Activated CD4-positive, alpha-beta T cell treated with anti-CD3 and anti-CD28 coated beads for 4 hours (primary cell): ENCODE data around the gene KDSR.

Experiments used
- DNase-seq, 2 donors: peaks; one replicate each; pipeline ENCODE4 v3.0.0-alpha.2; 2020

Gene KDSR, protein sequence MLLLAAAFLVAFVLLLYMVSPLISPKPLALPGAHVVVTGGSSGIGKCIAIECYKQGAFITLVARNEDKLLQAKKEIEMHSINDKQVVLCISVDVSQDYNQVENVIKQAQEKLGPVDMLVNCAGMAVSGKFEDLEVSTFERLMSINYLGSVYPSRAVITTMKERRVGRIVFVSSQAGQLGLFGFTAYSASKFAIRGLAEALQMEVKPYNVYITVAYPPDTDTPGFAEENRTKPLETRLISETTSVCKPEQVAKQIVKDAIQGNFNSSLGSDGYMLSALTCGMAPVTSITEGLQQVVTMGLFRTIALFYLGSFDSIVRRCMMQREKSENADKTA

DNA sequence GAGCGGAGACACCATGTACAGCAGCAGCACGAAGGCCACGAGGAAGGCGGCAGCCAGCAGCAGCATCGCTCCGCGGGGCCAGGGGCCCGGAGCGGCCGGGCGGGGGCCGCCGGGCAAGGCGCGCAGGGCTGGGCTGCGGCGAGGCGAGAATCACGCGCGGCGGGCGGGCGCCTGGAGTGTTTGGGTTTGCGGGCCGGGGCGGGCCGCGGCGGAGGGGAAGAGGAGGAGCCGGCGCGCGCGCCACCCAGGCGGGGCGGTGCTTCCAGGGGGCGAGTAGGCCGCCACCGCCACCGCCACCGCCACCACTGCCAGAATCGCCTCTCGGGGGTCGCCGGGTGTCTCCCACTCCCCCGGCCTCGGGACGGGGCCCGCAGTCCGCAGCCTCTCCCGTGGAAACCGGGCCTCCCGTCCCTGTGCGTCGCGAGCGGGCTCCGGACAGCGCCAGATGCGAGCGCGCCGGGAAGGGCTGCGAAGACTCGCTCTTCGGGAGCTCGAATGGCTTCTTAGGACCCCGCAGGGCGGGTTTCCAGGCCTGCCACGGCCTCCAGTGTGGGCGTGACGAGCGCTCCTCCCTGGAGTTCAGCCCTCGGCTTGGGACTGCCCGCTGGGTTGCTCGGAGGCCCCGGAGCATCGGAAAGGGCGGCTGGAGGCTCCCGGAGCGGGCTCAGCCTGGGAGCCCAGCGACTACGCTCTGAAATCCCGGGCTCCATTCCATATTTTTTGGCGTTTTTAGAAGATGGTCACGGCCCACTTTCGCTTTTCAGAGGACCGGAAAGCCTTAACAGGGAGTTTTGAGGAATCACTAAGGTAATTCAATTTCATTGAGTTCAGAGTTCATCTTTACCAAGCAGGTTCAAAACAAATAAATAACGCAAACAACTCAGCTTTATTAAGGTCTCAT, at the start of gene KDSR:
Gene KDSR, minus strand, starts transcription at position 154 of the 901 bp plus-strand sequence. Its CDS starts 88 bp downstream, at position 66.
- DNase-seq = peak; percentile 79 to 81

DNA sequence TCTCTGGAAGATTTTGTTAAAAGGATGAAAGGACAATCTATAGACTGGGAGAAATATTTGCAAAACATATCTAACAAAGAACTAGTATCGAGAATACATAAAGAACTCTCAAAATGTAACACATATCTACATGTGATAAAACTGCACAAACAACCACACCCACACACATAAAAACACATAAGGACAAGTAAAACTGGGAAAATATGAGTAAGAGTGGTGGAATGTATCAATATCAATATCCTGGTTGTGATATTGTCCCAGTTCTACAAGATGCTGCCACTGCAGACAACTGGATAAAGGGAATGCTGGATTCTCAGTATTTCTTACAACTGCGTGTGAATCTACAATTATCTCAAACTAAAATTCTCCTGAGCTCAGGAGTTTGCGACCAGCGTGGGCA, 45.9 kb upstream of the KDSR start:
- DNase-seq = no peak

DNA sequence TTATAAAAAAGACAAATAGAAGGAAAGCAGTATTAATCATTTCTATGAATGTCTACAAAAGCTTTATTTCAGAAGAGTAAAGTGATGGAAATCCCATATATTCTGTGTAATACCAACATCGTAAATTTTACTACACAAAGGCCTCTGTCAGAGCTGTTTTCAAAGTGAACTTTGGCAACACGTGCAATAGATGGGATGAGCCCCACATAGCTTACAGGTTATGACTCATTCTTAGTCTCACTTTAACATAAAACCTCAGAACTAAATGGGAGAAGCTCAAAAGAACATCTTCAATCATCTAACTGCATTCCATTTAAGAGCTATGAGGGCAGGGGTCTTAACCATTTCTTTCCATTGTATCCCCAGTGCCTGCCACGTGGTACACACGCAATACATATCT, 43.8 kb upstream of the KDSR start:
- peak in 1 of 2 donors; percentile 6 for DNase-seq

DNA sequence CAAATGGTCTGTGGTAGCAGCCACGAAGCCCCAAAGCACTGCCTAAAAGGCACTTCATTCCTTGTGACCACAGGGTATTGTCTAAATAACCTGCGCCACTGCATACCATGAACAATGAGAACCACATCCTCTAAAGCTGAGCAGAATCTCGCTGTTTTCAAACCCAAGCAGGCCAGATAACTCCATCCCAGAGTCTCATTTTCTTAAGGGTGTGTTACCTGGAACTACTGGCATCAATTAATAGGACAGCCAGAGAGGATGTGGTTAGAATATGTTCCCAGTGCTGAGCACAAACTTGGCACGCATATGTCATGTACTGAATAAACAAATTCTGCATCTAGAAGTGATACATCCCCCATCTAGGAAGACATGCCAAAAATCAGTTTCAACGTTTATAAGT, 42.3 kb upstream of the KDSR start:
- DNase-seq = no peak

DNA sequence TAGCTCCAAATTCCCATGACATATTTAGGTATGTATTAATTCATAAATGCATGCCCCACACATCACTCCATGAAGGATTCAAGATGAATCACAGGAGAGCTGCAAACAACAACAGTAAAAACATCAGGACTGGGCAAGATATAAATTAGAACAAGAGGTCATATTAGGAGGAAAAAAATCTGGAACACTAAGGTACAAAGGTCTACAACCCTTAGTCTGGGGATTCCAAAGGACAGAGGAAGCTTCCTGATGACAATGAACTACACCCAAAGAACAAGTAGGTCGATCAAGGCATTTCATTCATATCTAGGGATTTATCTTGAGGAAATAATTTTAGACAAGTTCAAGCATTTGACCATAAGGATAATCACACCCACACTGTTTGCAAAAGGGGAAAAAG, 40.7 kb upstream of the KDSR start:
- DNase-seq = no peak

DNA sequence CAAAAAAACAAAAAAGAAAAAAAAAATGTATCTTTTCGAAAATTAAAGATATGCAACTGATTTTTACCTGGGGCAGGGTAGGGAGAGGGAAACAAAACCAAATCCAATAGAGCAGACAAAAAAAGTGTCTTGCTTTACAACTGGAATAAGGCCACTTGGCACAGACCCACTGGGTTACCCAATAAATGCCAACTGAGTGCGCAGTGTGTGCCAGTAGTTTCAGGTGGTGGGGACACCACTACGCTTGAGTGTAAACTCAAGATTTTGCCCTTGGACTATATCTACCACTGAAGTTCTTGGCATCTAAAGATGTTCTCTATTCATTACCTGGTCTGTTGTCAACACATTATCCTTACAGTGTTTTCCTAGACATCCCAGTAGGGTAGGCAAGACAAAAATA, 39.0 kb upstream of the KDSR start:
- no peak for DNase-seq

DNA sequence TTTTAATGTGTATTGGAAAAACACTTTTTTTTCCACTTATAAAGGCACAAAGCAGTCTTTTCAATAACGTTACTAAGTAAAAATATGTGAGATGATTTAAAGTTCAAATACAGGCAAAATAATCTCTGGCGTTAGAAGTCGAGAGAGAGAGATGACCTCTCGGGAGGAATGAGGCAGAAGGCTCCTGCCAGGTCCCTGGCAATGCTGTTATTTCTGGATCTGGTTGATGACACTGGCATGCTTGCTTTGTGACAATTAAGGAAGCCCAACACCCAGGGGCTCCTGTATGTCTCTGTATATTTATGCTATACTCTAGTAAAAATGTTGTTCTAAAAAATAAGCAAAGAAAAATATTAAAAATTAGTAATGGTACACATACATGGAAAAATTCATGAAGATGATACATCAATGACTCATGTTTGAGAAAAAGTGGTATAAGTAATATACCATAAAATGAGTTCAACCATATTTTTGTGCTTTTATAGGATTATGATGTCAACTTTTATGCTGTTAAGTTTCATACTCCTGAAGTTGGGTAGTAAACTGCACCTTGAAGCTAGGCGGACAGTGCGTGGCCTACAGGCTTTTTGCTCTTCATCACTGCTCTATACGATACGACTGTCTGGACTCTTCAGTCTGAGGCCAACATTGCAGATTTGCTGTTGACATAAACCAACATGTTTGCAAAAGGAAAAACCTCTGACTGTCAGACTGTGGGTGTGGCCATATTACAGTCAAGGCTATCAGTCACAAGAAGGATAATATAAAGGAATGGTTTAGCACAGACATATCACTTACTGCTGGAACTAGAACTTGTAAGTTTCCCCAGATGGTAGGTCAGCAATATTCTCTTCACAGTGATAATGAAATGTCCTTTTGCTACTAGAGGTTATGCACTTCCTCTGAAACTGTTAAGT, 35.5 kb upstream of the KDSR start:
- DNase-seq = no peak

DNA sequence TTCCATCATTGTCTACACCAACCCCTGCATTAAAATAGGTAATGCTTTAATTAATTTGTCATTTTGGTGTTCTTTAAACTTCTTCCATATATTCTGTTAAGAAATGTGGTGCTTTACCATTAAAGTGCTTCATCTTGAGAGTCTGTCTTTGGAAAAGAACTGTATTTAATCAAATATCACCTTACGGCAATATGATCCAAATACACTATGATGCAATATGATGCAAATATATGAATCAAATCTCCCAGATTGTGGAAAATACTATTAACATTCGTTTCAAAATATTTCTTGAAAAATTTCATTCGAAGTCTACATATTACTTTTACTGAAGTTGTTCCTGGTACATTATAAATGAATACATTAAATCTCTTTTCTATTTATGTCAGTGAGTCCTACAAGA, 32.3 kb upstream of the KDSR start:
- DNase-seq = no peak

DNA sequence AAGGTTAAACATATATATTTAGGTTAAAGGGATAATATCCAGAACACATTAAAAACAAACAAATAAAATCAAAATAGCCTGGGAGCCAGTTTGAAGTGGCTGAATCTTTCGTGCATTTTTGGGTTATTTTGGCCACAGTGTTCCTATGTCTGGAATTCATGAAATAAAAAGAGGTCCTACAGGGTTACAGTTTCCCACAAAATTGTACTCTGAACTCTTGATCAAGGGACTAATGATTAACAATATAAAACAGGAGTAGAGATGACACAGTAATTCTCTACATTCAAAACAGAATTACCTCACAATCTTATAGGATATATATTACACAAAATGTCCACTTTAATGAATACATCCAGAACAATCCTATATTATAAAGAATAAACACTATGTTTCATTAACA, 30.3 kb upstream of the KDSR start:
- DNase-seq = no peak

DNA sequence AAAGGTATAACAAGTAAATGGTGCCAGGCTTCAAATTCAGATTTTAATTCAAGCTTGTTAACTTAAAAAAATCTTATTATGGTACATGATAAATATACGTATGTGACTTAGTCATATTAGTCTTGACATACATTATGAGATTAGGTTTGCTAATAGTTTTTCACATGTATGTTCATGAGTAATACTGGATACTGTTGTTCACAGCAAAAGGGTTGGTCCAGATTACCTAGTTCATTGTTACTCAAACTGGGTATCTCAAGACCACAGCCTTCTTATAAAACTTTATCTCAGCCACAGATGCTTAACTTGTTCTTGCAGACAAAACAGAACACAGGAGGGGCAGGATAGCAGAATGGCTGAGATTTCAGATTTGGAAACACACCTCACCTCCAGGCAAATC, 28.5 kb upstream of the KDSR start:
- no peak for DNase-seq

DNA sequence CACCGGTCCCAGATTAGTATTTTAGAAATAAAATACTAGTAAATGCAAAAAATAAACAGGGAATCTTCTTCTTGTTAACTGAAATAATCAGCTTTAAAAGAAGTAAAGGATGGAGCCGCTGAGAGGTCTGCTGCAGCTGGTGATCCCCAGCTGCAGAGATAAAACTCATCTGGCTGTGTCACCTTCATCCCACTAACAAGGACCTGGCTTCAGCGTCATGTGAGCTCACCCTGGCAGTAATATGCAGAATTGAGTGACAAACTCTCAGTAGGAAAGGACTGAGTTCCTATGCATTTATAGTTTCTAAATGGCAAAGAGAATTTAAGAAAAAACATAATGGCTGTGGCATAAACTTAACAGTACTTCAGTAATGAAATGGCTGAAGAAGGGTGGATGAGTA, 27.9 kb upstream of the KDSR start:
- DNase-seq = no peak

DNA sequence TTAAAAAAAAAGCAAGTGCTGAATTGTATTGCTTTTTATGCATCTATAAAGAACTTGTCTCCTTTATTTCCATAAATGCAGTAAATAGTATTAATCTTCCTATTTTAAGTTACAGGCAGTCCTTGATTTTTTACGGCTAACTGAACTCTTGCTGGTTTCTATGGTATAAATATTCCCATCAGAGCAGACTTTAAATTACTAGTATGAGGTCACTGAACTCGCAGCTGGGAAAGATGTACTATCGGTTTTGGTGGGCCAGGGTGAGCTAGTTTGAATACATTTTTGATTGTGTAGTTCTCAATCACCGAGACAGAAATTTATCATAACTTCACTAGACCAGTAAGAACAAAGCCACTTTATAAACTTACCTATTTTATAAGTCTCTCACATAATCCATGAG, 20.9 kb upstream of the KDSR start:
- no peak for DNase-seq

DNA sequence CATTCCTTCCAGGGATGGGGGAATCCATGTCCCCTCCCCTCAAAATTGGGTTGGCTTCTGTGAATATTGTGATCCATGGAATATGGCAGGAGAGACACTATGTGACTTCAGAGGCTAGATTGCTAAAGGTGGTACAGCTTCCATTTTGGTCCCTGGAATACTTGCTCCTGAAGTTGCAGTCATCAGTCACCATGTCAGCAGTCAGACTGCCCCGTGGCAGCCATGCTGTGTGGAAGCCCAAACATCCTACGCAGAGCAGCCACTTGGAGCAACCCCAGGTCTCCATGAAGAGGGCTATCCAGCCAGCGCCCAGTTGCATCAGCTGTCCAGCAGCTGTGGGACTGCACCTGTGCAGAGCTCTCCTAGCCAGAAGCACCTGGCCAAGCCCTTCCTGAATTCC, 15.8 kb upstream of the KDSR start:
- no peak for DNase-seq

DNA sequence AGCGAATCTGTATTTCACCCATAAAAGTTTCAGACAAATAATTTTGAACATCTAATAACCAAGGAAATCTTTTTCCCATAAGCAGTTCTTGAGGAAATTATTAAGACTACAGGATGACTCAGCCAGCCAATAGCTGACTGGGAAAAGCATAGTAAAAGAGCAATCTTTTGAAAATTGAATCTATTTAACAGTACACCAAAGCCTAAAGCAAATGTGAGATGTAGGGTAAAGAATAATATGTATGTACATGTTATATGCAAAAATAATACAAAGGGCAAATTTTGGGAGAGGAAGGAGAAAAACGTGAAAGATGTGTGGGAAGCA, 12.6 kb upstream of the KDSR start:
- DNase-seq = no peak

DNA sequence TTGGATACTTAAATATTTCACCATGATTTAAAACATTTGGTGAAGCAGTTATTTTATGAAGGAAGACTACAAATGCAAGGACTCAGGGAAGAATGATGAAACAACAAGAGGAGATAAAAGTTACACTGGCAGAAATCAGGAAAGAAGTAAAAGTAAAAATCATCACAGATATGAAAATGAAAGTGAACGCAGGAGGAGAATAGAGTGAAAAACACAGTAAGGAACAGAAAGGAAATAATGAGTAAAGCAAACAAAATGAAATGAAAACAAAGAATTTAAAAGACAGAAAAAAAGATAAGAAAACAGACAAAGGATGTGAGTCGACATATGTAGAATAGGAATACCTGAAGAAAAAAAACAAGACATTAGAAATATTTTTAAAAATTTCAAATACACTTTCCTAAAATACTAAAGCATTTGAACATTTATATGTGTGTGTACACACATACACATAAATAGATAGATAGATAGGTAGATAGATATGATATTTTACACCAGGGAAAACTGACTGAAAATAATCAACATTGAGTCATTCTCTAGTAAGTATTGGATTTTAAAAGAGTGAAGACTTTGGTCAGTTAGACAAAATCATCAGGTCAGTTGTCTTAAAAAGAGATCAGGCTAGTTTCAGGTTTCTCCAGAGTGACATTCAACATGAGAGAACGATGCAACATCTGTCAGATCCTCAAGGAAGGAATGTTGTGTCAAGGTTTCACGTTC, 12.1 kb upstream of the KDSR start:
- no peak for DNase-seq

DNA sequence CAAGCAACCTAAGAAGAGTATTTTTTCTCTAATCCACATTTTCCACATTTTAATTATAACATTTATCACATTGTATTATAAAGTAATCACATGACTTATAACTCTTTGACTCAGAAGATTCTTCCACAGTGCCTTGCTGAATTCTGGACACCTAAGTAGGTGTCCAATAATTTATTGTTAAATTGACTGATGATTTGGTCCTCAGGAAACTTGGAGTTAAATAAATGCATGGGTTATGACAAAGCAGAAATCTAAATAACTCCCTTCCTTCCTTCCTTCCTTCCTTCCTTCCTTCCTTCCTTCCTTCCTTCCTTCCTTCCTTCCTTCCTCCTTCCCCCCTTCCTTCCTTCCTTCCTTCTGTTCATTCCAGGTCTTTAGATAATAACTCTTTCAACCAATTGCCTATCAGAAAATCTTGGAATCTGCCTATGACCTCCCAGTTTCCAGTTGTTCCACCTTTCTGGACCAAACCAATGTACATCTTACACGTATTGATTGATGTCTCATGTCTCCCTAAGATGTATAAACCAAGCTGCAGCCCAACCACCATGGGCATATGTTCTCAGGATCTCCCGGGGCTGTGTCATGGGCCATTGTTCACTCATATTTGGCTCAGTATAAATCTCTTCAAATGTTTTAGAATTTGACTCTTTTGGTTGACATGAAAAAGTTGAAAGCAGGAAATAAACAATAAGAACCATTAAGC, 10.4 kb upstream of the KDSR start:
- DNase-seq = no peak

DNA sequence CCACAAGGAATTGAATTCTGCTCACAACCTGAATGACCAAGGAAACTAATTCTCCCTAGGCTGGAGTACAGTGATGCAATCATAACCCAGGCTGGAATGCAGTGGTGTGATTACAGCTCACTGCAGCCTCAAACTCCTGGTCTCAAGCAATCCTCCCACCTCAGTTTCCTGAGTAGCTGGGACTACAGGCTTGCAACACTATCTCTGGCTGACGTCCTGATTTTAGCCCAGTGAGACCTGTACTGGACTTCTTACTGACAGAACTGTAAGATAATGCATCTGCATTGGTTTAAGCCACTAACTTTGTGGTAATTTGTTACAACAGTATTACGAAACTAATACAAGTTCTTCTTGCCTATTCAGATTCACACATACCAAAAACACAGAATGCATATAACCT, 9.5 kb upstream of the KDSR start:
- no peak for DNase-seq

DNA sequence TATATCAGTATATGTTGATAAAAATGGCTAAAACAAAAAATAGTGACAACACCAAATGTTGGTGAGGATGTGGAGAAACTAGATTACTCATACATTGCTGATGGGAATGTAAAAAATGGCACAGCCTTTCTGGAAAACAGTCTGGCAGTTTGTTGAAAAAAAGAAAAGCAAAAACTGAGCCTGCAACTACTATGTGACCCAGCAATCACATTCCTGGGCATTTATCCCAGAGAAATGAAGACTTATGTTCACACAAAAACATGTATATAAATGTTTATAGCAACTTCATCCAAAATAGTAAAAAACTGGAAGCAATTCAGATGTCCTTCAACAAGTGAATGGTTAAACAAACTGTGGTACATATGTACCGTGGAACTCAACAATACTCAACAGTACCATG, 7.5 kb upstream of the KDSR start:
- no peak for DNase-seq

DNA sequence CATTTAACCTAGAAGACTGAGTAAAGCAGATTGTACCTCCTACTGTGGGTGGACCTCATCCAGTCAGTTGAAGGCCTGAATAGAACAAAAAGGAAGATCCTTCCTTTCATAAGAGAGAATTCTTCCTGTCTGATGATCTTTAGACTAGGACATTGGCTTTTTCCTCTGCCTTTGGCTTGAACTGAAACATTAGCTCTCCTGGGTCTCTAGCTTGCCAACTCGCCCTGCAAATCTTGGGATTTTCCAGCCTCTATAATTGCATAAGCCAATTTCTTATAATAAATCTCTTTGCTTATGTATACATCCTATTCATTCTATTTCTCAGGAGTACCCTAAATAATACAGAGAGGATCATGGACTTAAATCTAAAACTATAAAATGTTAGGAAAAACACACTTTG, 6.2 kb upstream of the KDSR start:
- no peak for DNase-seq

DNA sequence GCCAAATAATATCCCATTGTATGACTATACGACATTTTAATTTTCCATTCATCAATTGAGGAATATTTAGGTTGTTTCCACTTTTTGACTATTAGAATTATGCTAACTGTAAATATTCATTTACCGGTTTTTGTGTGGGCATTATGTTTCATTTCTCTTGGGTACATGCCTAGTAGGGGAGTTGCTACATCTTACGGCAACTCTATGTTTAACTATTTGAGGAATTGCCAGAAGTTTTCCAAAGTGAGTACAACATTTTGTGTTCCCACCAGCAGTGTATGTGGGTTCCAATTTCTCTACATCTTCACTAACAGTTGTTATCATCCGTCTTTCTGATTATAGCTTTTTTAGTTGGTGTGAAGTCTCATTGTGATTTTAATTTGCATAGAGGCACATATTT, 1.6 kb upstream of the KDSR start:
- DNase-seq = no peak

DNA sequence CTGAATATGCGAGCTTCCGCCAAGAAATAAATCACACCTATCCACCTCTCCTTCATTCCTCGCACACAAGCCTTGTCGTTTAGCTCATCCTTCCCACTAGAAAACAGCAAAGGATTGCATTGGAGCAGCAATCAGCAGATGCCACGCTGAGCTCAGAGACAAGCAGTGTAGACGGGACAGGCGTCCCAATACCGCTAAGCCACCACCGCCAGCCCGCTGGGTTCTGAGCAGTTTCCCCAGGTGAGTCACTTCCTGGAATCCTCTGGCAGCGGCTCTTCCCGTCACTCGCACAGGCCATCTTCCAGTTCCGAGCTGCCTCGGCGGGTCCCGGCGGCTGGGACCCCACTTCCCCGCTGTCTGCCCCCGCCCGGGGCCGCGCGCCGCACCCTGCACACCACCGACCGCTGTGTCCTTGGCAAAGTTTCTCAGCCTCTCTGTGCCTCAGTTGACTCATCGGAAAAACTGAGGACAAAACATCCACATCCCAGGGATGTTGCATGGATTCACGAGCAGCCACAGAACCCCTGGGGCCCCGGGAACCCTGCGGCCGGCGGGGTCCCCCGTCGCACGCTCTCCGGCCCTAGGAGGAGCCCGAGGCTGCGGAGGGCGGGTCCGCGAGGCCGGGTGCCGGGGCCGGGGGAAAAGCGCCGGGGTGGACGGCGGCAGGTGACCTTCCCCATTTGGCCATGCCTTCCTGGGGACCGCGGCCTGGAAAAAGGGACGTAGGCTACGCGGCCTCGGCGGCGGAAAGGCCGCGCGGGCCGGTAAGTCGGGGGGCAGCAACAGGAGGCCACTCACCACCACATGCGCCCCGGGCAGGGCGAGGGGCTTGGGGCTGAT, 573 bp downstream of the KDSR start:
- DNase-seq = peak; percentile 72 to 77
